Trophoblast cell (in vitro differentiated cells and primary cell): Measurements from ENCODE around the gene CAMK2B.

Source experiments
- DNase-seq, 2 donors: peaks; one replicate each; pipeline ENCODE4 v3.0.0-alpha.2; 2016
- H2AFZ ChIP-seq: 2 replicates; pipeline ENCODE4 v1.6.1; 2013; ENCODE audit warnings: low read length, moderate library complexity, mild to moderate bottlenecking; ENCODE audit not compliant: insufficient read depth, poor library complexity
- H2AK5ac ChIP-seq: 2 replicates; pipeline ENCODE4 v1.6.1; 2013; ENCODE audit warnings: mild to moderate bottlenecking, low read length
- H2BK120ac ChIP-seq: 2 replicates; pipeline ENCODE4 v1.6.1; 2013; ENCODE audit warnings: low read length, mild to moderate bottlenecking, moderate library complexity; ENCODE audit not compliant: insufficient read depth, poor library complexity
- H2BK12ac ChIP-seq: 2 replicates; pipeline ENCODE4 v1.6.1; 2013; ENCODE audit warnings: mild to moderate bottlenecking, low read length, moderate library complexity
- H2BK5ac ChIP-seq: 2 replicates; pipeline ENCODE4 v1.6.1; 2013; ENCODE audit warnings: low read length, low read depth, moderate library complexity, mild to moderate bottlenecking; ENCODE audit not compliant: poor library complexity
- H3K14ac ChIP-seq: 2 replicates; pipeline ENCODE4 v1.6.1; 2013; ENCODE audit warnings: mild to moderate bottlenecking, low read length
- H3K18ac ChIP-seq: 2 replicates; pipeline ENCODE4 v1.6.1; 2013; ENCODE audit warnings: mild to moderate bottlenecking, low read length
- H3K23ac ChIP-seq: 2 replicates; pipeline ENCODE4 v1.6.1; 2013; ENCODE audit warnings: low read length
- H3K27ac ChIP-seq: 2 replicates; pipeline ENCODE4 v1.5.1; 2013; ENCODE audit warnings: low read depth, mild to moderate bottlenecking, inconsistent platforms, low read length, moderate library complexity
- H3K27me3 ChIP-seq: 2 replicates; pipeline ENCODE4 v1.6.1; 2013; ENCODE audit warnings: inconsistent platforms, mild to moderate bottlenecking, low read length, moderate library complexity; ENCODE audit not compliant: insufficient read depth
- H3K36me3 ChIP-seq, 2 experiments: 1 replicate in 1 of 2; 2 replicates in 1 of 2; pipeline ENCODE4 v1.6.1; 2013; ENCODE audit warnings: low read length in 2 of 2, mild to moderate bottlenecking in 2 of 2, moderate library complexity in 1 of 2; ENCODE audit not compliant: insufficient read depth in 2 of 2, control insufficient read depth in 1 of 2
- H3K4ac ChIP-seq: 2 replicates; pipeline ENCODE4 v1.6.1; 2013; ENCODE audit warnings: low read depth, mild to moderate bottlenecking, low read length, moderate library complexity
- H3K4me1 ChIP-seq, 2 experiments: 1 replicate in 1 of 2; 2 replicates in 1 of 2; pipeline ENCODE4 v1.6.1; 2013; ENCODE audit warnings: low read length in 2 of 2, mild to moderate bottlenecking in 2 of 2, moderate library complexity in 1 of 2; ENCODE audit not compliant: insufficient read depth in 2 of 2, control insufficient read depth in 1 of 2
- H3K4me2 ChIP-seq: 2 replicates; pipeline ENCODE4 v1.6.1; 2013; ENCODE audit warnings: inconsistent platforms, mild to moderate bottlenecking, low read length, moderate library complexity
- H3K4me3 ChIP-seq: 2 replicates; pipeline ENCODE4 v1.5.1; 2013; ENCODE audit warnings: mild to moderate bottlenecking, low read depth, low read length, inconsistent platforms
- H3K79me1 ChIP-seq: one replicate; pipeline ENCODE4 v1.6.1; 2013; ENCODE audit warnings: low read length
- H3K79me2 ChIP-seq: 2 replicates; pipeline ENCODE4 v1.6.1; 2013; ENCODE audit warnings: low read length, mild to moderate bottlenecking; ENCODE audit not compliant: control insufficient read depth, insufficient read depth, poor library complexity
- H3K9ac ChIP-seq: 2 replicates; pipeline ENCODE4 v1.6.1; 2013; ENCODE audit warnings: mild to moderate bottlenecking, low read length
- H3K9me3 ChIP-seq: 2 replicates; pipeline ENCODE4 v1.6.1; 2013; ENCODE audit warnings: low read depth, mild to moderate bottlenecking, control low read depth, inconsistent platforms, low read length; ENCODE audit not compliant: insufficient read depth
- H4K12ac ChIP-seq: 2 replicates; pipeline ENCODE4 v1.6.1; 2013; ENCODE audit warnings: low read depth, mild to moderate bottlenecking, low read length, moderate library complexity
- H4K8ac ChIP-seq: 2 replicates; pipeline ENCODE4 v1.6.1; 2013; ENCODE audit warnings: low read depth, mild to moderate bottlenecking, low read length, moderate library complexity
- H4K91ac ChIP-seq: one replicate; pipeline ENCODE4 v1.6.1; 2013; ENCODE audit warnings: low read depth, mild to moderate bottlenecking, low read length, moderate library complexity
- WGBS: extraction: QIAGEN DNeasy Blood & Tissue Kit; methylation state at CpG from one replicate; pipeline ENCODE4 v1.1.7; 2013; ENCODE audit warnings: missing lambda C conversion rate; ENCODE audit not compliant: insufficient read length, insufficient coverage; ENCODE audit errors: extremely low coverage; 5-methylcytosine and 5-hydroxymethylcytosine counted together

The CAMK2B gene

DNA sequence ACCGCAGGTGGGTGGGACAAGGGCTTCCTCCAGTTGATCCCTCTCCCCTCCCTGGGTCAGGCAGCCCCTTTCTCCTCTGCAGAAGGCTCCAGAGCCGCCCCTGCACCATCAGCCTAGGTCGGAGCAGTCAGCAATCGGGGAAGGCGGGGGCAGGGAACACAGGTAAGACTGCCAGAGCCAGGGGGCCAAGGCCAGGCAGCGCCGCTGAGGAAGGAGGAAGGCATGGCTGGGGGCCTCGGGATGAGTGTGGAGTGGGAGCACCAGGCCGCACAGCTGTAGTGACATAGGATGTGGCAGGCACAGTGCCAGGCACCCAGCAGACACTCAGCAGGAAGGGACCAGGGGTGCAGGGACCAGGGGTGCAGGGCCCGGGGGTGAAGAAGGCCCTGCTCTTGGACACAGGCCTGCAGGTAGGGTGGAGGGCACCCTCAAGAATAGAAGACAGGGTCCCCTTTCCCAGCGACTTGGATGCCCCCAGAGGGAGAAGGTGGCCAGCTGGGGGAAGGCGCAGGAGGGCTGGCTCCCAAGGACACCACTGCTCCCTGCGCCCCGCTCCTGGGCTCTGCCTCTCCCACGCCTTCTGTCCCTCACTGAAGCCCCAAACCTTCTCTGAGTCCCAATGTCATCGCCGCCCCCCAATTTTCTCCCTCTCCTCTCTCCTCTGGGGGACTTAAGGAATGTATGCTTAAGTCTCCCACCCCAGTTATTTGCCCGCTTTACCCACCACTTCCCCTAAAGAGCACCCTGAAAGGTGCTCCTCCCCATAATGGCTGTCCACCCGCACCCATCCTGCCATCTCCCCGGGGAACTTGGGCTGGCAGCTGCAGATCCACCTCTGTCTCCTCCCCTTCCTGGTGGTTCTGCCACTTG lies 38.5 kb downstream of the CAMK2B start:
- no peak overlapping the region for H4K12ac ChIP-seq
- no peak overlapping the region for H3K27ac ChIP-seq
- no peak overlapping the region for H2AK5ac ChIP-seq
- no peak overlapping the region for H2BK5ac ChIP-seq
- no peak overlapping the region for H3K4me2 ChIP-seq
- no peak overlapping the region for H2BK120ac ChIP-seq
- no peak overlapping the region for H2BK12ac ChIP-seq
- H3K79me1 ChIP-seq: no peaks in the 10 kb centered on the region
- no peak overlapping the region for H3K4ac ChIP-seq
- no peaks in the 10 kb centered on the region for H3K27me3 ChIP-seq
- H3K9me3 ChIP-seq: peaks cover 2% of the 10 kb centered on the region
- H3K4me3 ChIP-seq: no peak overlapping the region
- H3K23ac ChIP-seq: no peak overlapping the region
- H4K8ac ChIP-seq: no peak overlapping the region
- DNase-seq: no peak
- H2AFZ ChIP-seq: no peak overlapping the region
- no peaks in the 10 kb centered on the region for H3K79me2 ChIP-seq
- no peaks in the 10 kb centered on the region for H3K36me3 ChIP-seq
- no peak overlapping the region for H4K91ac ChIP-seq
- H3K4me1 ChIP-seq: no peaks in the 10 kb centered on the region
- no peak overlapping the region for H3K14ac ChIP-seq
- H3K18ac ChIP-seq: no peak overlapping the region
- no CpG with 5 or more reads among the region's 20 CpGs for WGBS
- H3K9ac ChIP-seq: no peak overlapping the region

DNA sequence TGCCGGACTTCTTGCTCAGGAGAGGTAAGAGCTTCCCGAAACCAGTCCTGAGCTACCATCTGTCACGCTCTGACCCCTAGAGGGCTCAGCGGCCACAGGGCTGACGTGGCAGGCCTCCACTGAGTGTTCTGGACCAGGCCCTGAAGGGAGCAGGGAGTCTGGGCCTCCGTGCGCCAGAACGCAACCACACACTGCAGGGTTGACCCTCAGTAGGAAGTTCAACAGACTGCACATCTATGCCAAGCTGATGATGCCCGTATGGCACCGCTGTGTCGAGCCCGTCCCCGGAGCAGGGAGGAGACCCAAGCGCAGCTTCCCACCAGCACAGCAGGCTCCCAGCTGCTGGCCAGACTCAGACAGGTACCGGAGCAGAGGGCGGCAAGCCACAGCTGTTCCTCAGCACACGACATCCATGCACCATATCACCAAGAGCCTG lies 39.2 kb downstream of the CAMK2B start:
- no peaks in the 10 kb centered on the region for H3K27me3 ChIP-seq
- H4K12ac ChIP-seq: no peak overlapping the region
- no peak overlapping the region for H2BK120ac ChIP-seq
- H4K91ac ChIP-seq: no peak overlapping the region
- DNase-seq: peak in 1 of 2 donors; percentile 16
- H4K8ac ChIP-seq: no peak overlapping the region
- no peak overlapping the region for H3K14ac ChIP-seq
- no peak overlapping the region for H3K23ac ChIP-seq
- no peaks in the 10 kb centered on the region for H3K36me3 ChIP-seq
- no peak overlapping the region for H3K9ac ChIP-seq
- no peak overlapping the region for H2BK12ac ChIP-seq
- H3K4me1 ChIP-seq: no peaks in the 10 kb centered on the region
- no peaks in the 10 kb centered on the region for H3K79me2 ChIP-seq
- WGBS: no CpG with 5 or more reads among the region's 17 CpGs
- no peak overlapping the region for H3K18ac ChIP-seq
- H3K79me1 ChIP-seq: no peaks in the 10 kb centered on the region
- H3K4ac ChIP-seq: no peak overlapping the region
- H3K4me2 ChIP-seq: no peak overlapping the region
- H2BK5ac ChIP-seq: no peak overlapping the region
- no peak overlapping the region for H2AK5ac ChIP-seq
- no peak overlapping the region for H3K27ac ChIP-seq
- H3K4me3 ChIP-seq: no peak overlapping the region
- no peak overlapping the region for H2AFZ ChIP-seq
- peaks cover 2% of the 10 kb centered on the region for H3K9me3 ChIP-seq

- Histone ChIP-seq H3K4ac (no peak overlapping the region), H3K79me2 (no peaks in the 10 kb centered on the region), H2BK12ac (no peak overlapping the region), H3K23ac (no peak overlapping the region), H3K9ac (no peak overlapping the region), H3K14ac (no peak overlapping the region), H2AFZ (no peak overlapping the region), H3K18ac (no peak overlapping the region), H3K4me3 (no peak overlapping the region), H4K8ac (no peak overlapping the region), H3K4me1 (no peaks in the 10 kb centered on the region), H4K12ac (no peak overlapping the region), H4K91ac (no peak overlapping the region), H3K27me3 (no peaks in the 10 kb centered on the region), H2AK5ac (no peak overlapping the region), H3K27ac (no peak overlapping the region), H2BK120ac (no peak overlapping the region), H3K4me2 (no peak overlapping the region), H3K36me3 (no peaks in the 10 kb centered on the region), H2BK5ac (no peak overlapping the region), H3K79me1 (no peaks in the 10 kb centered on the region), H3K9me3 (peaks cover 2% of the 10 kb centered on the region)
- DNase-seq: no peak
- WGBS: no CpG with 5 or more reads among the region's 24 CpGs
These were observed 39.8 kb downstream of the CAMK2B start for GRCh38 chr7:44285561-44285960.

GRCh38 chr7:44284881-44285541 lies 40.4 kb downstream of the CAMK2B start:
- no peaks in the 10 kb centered on the region for H3K4me1 ChIP-seq
- no peak overlapping the region for H3K4me3 ChIP-seq
- no CpG with 5 or more reads among the region's 16 CpGs for WGBS

More at GRCh38 chr7:44284881-44285541, 40.4 kb downstream of the CAMK2B start:
- no peak overlapping the region for H3K4me2 ChIP-seq
- H3K18ac ChIP-seq: no peak overlapping the region
- H3K23ac ChIP-seq: no peak overlapping the region
- no peak overlapping the region for H2AFZ ChIP-seq
- no peaks in the 10 kb centered on the region for H3K36me3 ChIP-seq
- no peak overlapping the region for H3K9ac ChIP-seq
- no peak overlapping the region for H4K91ac ChIP-seq
- H3K9me3 ChIP-seq: peaks cover 2% of the 10 kb centered on the region
- no peak overlapping the region for H2BK120ac ChIP-seq
- no peaks in the 10 kb centered on the region for H3K79me2 ChIP-seq
- no peak overlapping the region for H2BK12ac ChIP-seq
- no peak overlapping the region for H4K8ac ChIP-seq
- H2BK5ac ChIP-seq: no peak overlapping the region
- H4K12ac ChIP-seq: no peak overlapping the region
- no peaks in the 10 kb centered on the region for H3K27me3 ChIP-seq
- no peak overlapping the region for H3K14ac ChIP-seq
- no peak overlapping the region for H3K27ac ChIP-seq
- H3K79me1 ChIP-seq: no peaks in the 10 kb centered on the region
- DNase-seq: no peak
- H3K4ac ChIP-seq: no peak overlapping the region
- no peak overlapping the region for H2AK5ac ChIP-seq
